A549 (cell line): Measurements from ENCODE around the gene WDR5B. TPM values are rescaled to one million over a fixed set of nuclear protein-coding genes. Genes with fewer than 3 reads are reported as not detected.

Experiments used
- ATAC-seq, 2 experiments: fragments of 200-7000 bp in 1 of 2; fragments of >200 bp in 1 of 2; cut with Nextera tagmentation in 1 of 2; cut with Tn5 transposase in 1 of 2; 3 replicates each; pipeline versions ENCODE4 v1.8.0 to v1.9.1; 2018 to 2020; ENCODE audit warnings: mild to moderate bottlenecking in 1 of 2, moderate library complexity in 1 of 2
- CTCF ChIA-PET: fragments of 300-600 bp; sonication (Branson Sonifier 250); formaldehyde crosslinking; extraction: SDS; loops from one replicate; lab custom pipeline; 2021; ENCODE audit warnings: antibody characterized with exemption, inconsistent platforms; lab: Yijun Ruan, JAX
- POLR2A ChIA-PET: fragments of 350-600 bp; formaldehyde crosslinking; extraction: SDS; loops from one replicate; lab custom pipeline; 2021; ENCODE audit warnings: antibody characterized with exemption, inconsistent platforms; lab: Yijun Ruan, JAX
- DNase-seq, 2 experiments: peaks; one replicate each; pipeline versions ENCODE4 v3.0.0 to v3.0.0-alpha.2; 2011 to 2016; ENCODE audit warnings: low read depth in 1 of 2, low spot score in 1 of 2
- FAIRE-seq: peaks from 2 replicates; lab custom pipeline; 2011; peaks lifted over from hg19 to GRCh38; lab: Jason Lieb, UNC
- H3K27ac ChIP-seq, 2 experiments: fragments of >200 bp; sonication (Bioruptor Twin); formaldehyde crosslinking; 3 replicates each; pipeline ENCODE4 v1.5.1; 2016 to 2017
- H3K4me1 ChIP-seq: fragments of >200 bp; sonication (Bioruptor Twin); formaldehyde crosslinking; 3 replicates; pipeline ENCODE4 v1.6.1; 2016
- H3K4me2 ChIP-seq: fragments of >200 bp; sonication (Bioruptor Twin); formaldehyde crosslinking; 3 replicates; pipeline ENCODE4 v1.6.1; 2016
- H3K4me3 ChIP-seq: fragments of >200 bp; sonication (Bioruptor Twin); formaldehyde crosslinking; 3 replicates; pipeline ENCODE4 v1.5.1; 2016
- H3K9me3 ChIP-seq: fragments of >200 bp; sonication (Bioruptor Twin); formaldehyde crosslinking; 3 replicates; pipeline ENCODE4 v1.6.1; 2016
- BCL3 ChIP-seq: fragments of >200 bp; sonication (Bioruptor Twin); formaldehyde crosslinking; IDR thresholded peaks from 3 replicates; pipeline ENCODE4 v1.6.1; 2016
- BHLHE40 ChIP-seq: IDR thresholded peaks from 2 replicates; pipeline ENCODE4 v1.6.1; 2012; ENCODE audit warnings: low read depth, low read length, inconsistent platforms
- CHD2 ChIP-seq: fragments of 150-350 bp; IDR thresholded peaks from 2 replicates; pipeline ENCODE4 v1.6.1; 2014; ENCODE audit warnings: low read length; ENCODE audit not compliant: partially characterized antibody
- EHF ChIP-seq: fragments of 250-450 bp; sonication (Bioruptor Pico); IDR thresholded peaks from 2 replicates; pipeline ENCODE4 v1.5.0; 2020; ENCODE audit warnings: mild to moderate bottlenecking
- EHMT2 ChIP-seq: fragments of 200-600 bp; sonication (generic); IDR thresholded peaks from 2 replicates; pipeline ENCODE4 v1.6.1; 2016; ENCODE audit warnings: antibody characterized with exemption, low read depth, mild to moderate bottlenecking, moderate library complexity
- ESRRA ChIP-seq: fragments of 150-350 bp; IDR thresholded peaks from 2 replicates; pipeline ENCODE4 v1.6.1; 2014; ENCODE audit warnings: mild to moderate bottlenecking, low read length, borderline replicate concordance
- HDAC2 ChIP-seq: fragments of 200-600 bp; sonication (generic); IDR thresholded peaks from 2 replicates; pipeline ENCODE4 v1.6.1; 2016
- HMGXB4 ChIP-seq: fragments of 250-450 bp; sonication (Bioruptor Pico); IDR thresholded peaks from 2 replicates; pipeline ENCODE4 v1.5.0; 2021; ENCODE audit warnings: mild to moderate bottlenecking, moderate library complexity, borderline replicate concordance
- HOXA7 ChIP-seq: fragments of 250-450 bp; sonication (Bioruptor Pico); IDR thresholded peaks from 2 replicates; pipeline ENCODE4 v1.5.0; 2020; ENCODE audit warnings: mild to moderate bottlenecking, moderate library complexity
- HOXB5 ChIP-seq: fragments of 250-450 bp; sonication (Bioruptor Pico); IDR thresholded peaks from 2 replicates; pipeline ENCODE4 v1.5.0; 2020; ENCODE audit warnings: mild to moderate bottlenecking, moderate library complexity
- JUN ChIP-seq, 2 experiments: fragments of >200 bp; sonication (Bioruptor Twin); formaldehyde crosslinking; IDR thresholded peaks; 2 replicates in 1 of 2; 3 replicates in 1 of 2; pipeline ENCODE4 v1.6.1; 2016 to 2017
- KDM5A ChIP-seq: fragments of 200-600 bp; sonication (generic); IDR thresholded peaks from 2 replicates; pipeline ENCODE4 v1.6.1; 2016; ENCODE audit warnings: antibody characterized with exemption, mild to moderate bottlenecking
- MAFK ChIP-seq: fragments of 450-650 bp; IDR thresholded peaks from 2 replicates; pipeline ENCODE4 v1.6.1; 2014; ENCODE audit not compliant: partially characterized antibody
- POLR2AphosphoS2 ChIP-seq: conservative IDR thresholded peaks from 2 replicates; pipeline ENCODE4 v1.6.1; 2012; ENCODE audit warnings: low read length, improper control_type of control experiment, inconsistent platforms
- RARB ChIP-seq: fragments of 250-450 bp; sonication (Bioruptor Pico); IDR thresholded peaks from 2 replicates; pipeline ENCODE4 v1.8.0; 2021; ENCODE audit warnings: mild to moderate bottlenecking, moderate library complexity
- REST ChIP-seq: fragments of 200-600 bp; sonication (generic); IDR thresholded peaks from 2 replicates; pipeline ENCODE4 v1.6.1; 2016; ENCODE audit warnings: antibody characterized with exemption, mild to moderate bottlenecking, moderate library complexity
- USF2 ChIP-seq: fragments of 450-650 bp; IDR thresholded peaks from 2 replicates; pipeline ENCODE4 v1.6.1; 2014; ENCODE audit warnings: antibody characterized with exemption
- ZC3H11A ChIP-seq: fragments of 450-650 bp; IDR thresholded peaks from 2 replicates; pipeline ENCODE4 v1.6.1; 2014; ENCODE audit warnings: antibody characterized with exemption, mild to moderate bottlenecking
- WGBS: methylation state at CpG from one replicate; pipeline ENCODE4 v1.1.6; 2017; ENCODE audit errors: missing lambda C conversion rate; 5-methylcytosine and 5-hydroxymethylcytosine counted together
- polyA plus RNA-seq, 4 experiments: library from polyadenylated mRNA; depleted of rRNA in 3 of 4; stranded (reverse); fragments of >200 nt; fragmentation: RNase III in 1 of 4; extraction: RNeasy Plus Mini Kit Qiagen cat#74134 plus additional on column Dnase treatment in 1 of 4; gene quantifications; 2 replicates in 3 of 4; 3 replicates in 1 of 4; pipeline ENCODE4 v1.2.3, GENCODE V29; 2011 to 2017
- TF ChIP-seq, protein P1 (sequence below): fragments of >200 bp; sonication (Bioruptor Twin); formaldehyde crosslinking; IDR thresholded peaks from 3 replicates; pipeline ENCODE4 v1.5.1; 2016

WDR5B gene
- polyA plus RNA-seq, 2 of the 4 experiments (the other 2 are of a cell fraction), result 5.9 to 10.2 TPM

- 91% methylated on average over 1 of the region's 1 CpG for WGBS
- Histone ChIP-seq H3K4me1 (peaks cover 5% of the 10 kb centered on the region; the same call in 1 of the 3 replicates), H3K4me3 (no peak overlapping the region), H3K4me2 (no peak overlapping the region), H3K27ac (no peak overlapping the region), H3K9me3 (no peaks in the 10 kb centered on the region)
- no peak for TF ChIP-seq BHLHE40
- TF ChIP-seq HMGXB4 (CRISPR knock-in tag), result no peak
- no peak for TF ChIP-seq CHD2
- no peak for TF ChIP-seq RARB (CRISPR knock-in tag)
- no peak for TF ChIP-seq KDM5A
- TF ChIP-seq EHMT2, result no peak
- TF ChIP-seq JUN (IDR thresholded peaks at IDR 0.05), result no peak
- no peak for TF ChIP-seq ZC3H11A
- no peak for TF ChIP-seq BCL3
- TF ChIP-seq ESRRA, result no peak
- TF ChIP-seq HDAC2, result no peak
- no peak for TF ChIP-seq REST
- no peak for TF ChIP-seq EHF
- TF ChIP-seq, protein P1, sequence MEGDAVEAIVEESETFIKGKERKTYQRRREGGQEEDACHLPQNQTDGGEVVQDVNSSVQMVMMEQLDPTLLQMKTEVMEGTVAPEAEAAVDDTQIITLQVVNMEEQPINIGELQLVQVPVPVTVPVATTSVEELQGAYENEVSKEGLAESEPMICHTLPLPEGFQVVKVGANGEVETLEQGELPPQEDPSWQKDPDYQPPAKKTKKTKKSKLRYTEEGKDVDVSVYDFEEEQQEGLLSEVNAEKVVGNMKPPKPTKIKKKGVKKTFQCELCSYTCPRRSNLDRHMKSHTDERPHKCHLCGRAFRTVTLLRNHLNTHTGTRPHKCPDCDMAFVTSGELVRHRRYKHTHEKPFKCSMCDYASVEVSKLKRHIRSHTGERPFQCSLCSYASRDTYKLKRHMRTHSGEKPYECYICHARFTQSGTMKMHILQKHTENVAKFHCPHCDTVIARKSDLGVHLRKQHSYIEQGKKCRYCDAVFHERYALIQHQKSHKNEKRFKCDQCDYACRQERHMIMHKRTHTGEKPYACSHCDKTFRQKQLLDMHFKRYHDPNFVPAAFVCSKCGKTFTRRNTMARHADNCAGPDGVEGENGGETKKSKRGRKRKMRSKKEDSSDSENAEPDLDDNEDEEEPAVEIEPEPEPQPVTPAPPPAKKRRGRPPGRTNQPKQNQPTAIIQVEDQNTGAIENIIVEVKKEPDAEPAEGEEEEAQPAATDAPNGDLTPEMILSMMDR, result no peak
- no peak for TF ChIP-seq MAFK
- TF ChIP-seq HOXB5, result no peak
- TF ChIP-seq HOXA7 (CRISPR knock-in tag), result no peak
- TF ChIP-seq POLR2AphosphoS2, result no peak
- no peak for TF ChIP-seq USF2
- ChIA-PET POLR2A (interaction anchor here (0.9 to 1.0 kb wide), 2 partner anchors 8 to 25 kb away, joined by 3 to 4 read pairs; partner anchors contain the start of genes MIX23 and WDR5B), CTCF (interaction anchor here (1.1 to 3.6 kb wide), 5 partner anchors 12 to 271 kb away, joined by 3 to 22 read pairs (median 7); partner anchors contain the start of genes FAM162A and MIX23)
- DNase-seq (no peak), ATAC-seq (no peak), FAIRE-seq (no peak)
Measured at GRCh38 chr3:122407946-122408345, 7.9 kb downstream of the WDR5B start.
